ENCODE data around the gene NCAPG2. TPM values are rescaled to one million over a fixed set of nuclear protein-coding genes. Genes with fewer than 3 reads are reported as not detected.

NCAPG2 gene
- total and polyA plus RNA-seq, 2 of the 13 experiments (the other 11 are each of a cell fraction or from before 2014, with no cell fraction given), result 15.1 to 30.7 TPM

DNA sequence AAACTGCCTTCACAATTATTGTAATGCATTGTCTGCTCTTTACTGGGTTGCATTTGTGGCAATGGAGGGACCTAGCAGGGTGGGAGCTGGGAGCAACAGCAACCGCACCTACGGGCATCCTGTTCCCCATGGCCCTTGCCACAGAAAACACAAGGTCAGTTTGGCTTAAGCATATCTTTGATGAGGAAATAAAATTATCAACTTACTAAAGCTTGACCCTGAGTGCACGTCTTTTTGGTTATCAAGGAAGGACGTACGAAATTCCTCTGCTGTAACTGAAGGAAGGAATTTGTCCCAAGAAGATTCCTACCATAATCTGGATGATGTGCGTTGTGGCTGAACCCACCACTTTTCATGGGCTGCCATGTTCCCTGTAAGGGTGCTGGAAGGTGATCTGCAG, 97.0 kb downstream of the NCAPG2 start:
- no peak overlapping the region for H3K4me2 ChIP-seq (ENCODE audit: low read depth, low read length)
- H3K36me3 ChIP-seq (replicated peaks in 1 of 2; ENCODE audit: control insufficient read depth in 1 of 2, insufficient read depth in 2 of 2, low read length in 2 of 2), result no peaks in the 10 kb centered on the region
- H3K27me3 ChIP-seq (ENCODE audit: control insufficient read depth in 1 of 2, insufficient read depth in 2 of 2, low read length in 2 of 2), result no peaks in the 10 kb centered on the region
- WGBS (ENCODE audit: low lambda C conversion rate), result 91% methylated on average over 6 of the region's 6 CpGs
- no peak overlapping the region for H3K4me3 ChIP-seq (replicated peaks in 1 of 3; ENCODE audit: insufficient read depth in 1 of 3, low read depth in 2 of 3, low read length in 3 of 3)
- H4K20me1 ChIP-seq (ENCODE audit: insufficient read depth, low read length), result no peaks in the 10 kb centered on the region
- H3K79me2 ChIP-seq (ENCODE audit: insufficient read depth, low read length), result no peaks in the 10 kb centered on the region
- BruUV-seq (replicated peaks), result no TSS peak
- ATAC-seq, result no peak
- no peak overlapping the region for H3K9ac ChIP-seq (ENCODE audit: insufficient read depth, low read depth, low read length)
- no peak overlapping the region for H3K27ac ChIP-seq (ENCODE audit: extremely low read length, insufficient read depth, low read length)
- intact Hi-C loops (cut with micrococcal nuclease; ENCODE audit: unreplicated experiment) (no loop called here), in situ Hi-C loops (cut with HindIII; ENCODE audit: extremely low pct_ligation_motif_present, low pct_unique_long_range_greater_than_20kb) (no loop called here)
- no peaks in the 10 kb centered on the region for H3K9me3 ChIP-seq (ENCODE audit: low read length)
- DNase-seq (ENCODE audit: low spot score), result no peak
- H2AFZ ChIP-seq (ENCODE audit: low read length), result no peak overlapping the region
- TF ChIP-seq ZNF557 (CRISPR knock-in tag; IDR thresholded peaks at IDR 0.05) (no peak), NR2F6 (IDR thresholded peaks at IDR 0.05) (no peak), NR2F6 (CRISPR knock-in tag; IDR thresholded peaks at IDR 0.05) (no peak), GATAD2A (CRISPR knock-in tag; IDR thresholded peaks at IDR 0.05) (no peak), CHD2 (IDR thresholded peaks at IDR 0.05; ENCODE audit: low read depth, low read length) (no peak), SAFB2 (CRISPR knock-in tag; IDR thresholded peaks at IDR 0.05; ENCODE audit: borderline replicate concordance, low read depth) (no peak), ZNF550 (CRISPR knock-in tag; IDR thresholded peaks at IDR 0.05; ENCODE audit: borderline replicate concordance) (no peak), KLF15 (CRISPR knock-in tag; IDR thresholded peaks at IDR 0.05; ENCODE audit: borderline replicate concordance) (no peak)
- CTCF ChIA-PET (ENCODE audit: low intra/inter-chr PET ratio, low total read pairs), result no interaction called here
- no peak for FAIRE-seq
- POLR2A ChIA-PET, result no interaction called here
- H3K4me1 ChIP-seq (ENCODE audit: insufficient read depth, low read length), result no peaks in the 10 kb centered on the region

DNA sequence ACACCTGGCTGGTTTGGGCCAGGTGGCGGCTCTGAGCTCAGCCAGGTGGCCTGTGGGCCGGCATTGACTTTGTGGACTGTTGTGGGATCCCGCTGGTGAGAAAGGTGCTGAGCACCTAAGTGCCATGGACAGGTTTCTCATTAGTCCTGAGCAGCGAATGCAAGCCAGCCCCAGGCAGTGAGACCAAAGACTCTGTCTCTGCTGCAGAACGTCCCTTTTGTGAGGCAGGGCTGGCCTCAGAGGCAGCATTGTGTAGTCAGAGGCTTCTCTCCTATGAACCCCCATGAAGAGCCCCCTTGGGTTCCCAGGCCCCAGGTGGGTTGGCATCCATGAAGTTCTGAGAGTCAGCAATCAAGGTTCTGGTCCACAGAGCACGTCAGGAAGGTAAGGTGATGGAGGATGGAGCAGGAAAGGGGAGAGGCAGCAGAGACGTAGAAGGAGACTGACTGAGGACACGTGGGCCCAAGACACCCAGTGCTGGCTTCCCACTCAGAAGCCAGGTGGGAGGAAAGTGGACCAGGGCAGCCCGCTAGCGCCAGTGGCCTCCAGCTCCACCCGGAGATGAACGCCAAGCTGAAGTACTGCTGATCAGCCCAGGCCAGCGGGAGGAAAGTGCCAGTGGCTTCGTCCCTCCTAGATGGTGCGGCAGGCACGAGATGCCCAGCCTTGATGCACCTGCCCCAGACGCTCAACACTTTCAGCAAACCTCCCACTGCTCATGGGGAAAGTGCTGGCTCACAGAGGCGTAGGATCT, 97.8 kb downstream of the NCAPG2 start:
- no peaks in the 10 kb centered on the region for H3K79me2 ChIP-seq (ENCODE audit: insufficient read depth, low read length)
- WGBS (ENCODE audit: low lambda C conversion rate), result 100% methylated on average over 7 of the region's 18 CpGs
- no peaks in the 10 kb centered on the region for H3K9me3 ChIP-seq (ENCODE audit: low read length)
- H3K4me3 ChIP-seq (replicated peaks in 1 of 3; ENCODE audit: insufficient read depth in 1 of 3, low read depth in 2 of 3, low read length in 3 of 3), result no peak overlapping the region
- no TSS peak for BruUV-seq (replicated peaks)
- intact Hi-C loops (cut with micrococcal nuclease; ENCODE audit: unreplicated experiment) (no loop called here), in situ Hi-C loops (cut with HindIII; ENCODE audit: extremely low pct_ligation_motif_present, low pct_unique_long_range_greater_than_20kb) (no loop called here)
- no peaks in the 10 kb centered on the region for H3K27me3 ChIP-seq (ENCODE audit: control insufficient read depth in 1 of 2, insufficient read depth in 2 of 2, low read length in 2 of 2)
- no peak overlapping the region for H3K9ac ChIP-seq (ENCODE audit: insufficient read depth, low read depth, low read length)
- DNase-seq (ENCODE audit: low spot score), result no peak
- no peak overlapping the region for H3K4me2 ChIP-seq (ENCODE audit: low read depth, low read length)
- no peaks in the 10 kb centered on the region for H3K36me3 ChIP-seq (replicated peaks in 1 of 2; ENCODE audit: control insufficient read depth in 1 of 2, insufficient read depth in 2 of 2, low read length in 2 of 2)
- POLR2A ChIA-PET, result no interaction called here
- no peak overlapping the region for H2AFZ ChIP-seq (ENCODE audit: low read length)
- H3K4me1 ChIP-seq (ENCODE audit: insufficient read depth, low read length), result no peaks in the 10 kb centered on the region
- no peak overlapping the region for H3K27ac ChIP-seq (ENCODE audit: extremely low read length, insufficient read depth, low read length)
- no peak for FAIRE-seq
- no peaks in the 10 kb centered on the region for H4K20me1 ChIP-seq (ENCODE audit: insufficient read depth, low read length)
- CTCF ChIA-PET (ENCODE audit: low intra/inter-chr PET ratio, low total read pairs), result no interaction called here
- no peak for ATAC-seq
- no peak for TF ChIP-seq UBTF (CRISPR knock-in tag; IDR thresholded peaks at IDR 0.05)
- no peak for TF ChIP-seq RELA (CRISPR knock-in tag; IDR thresholded peaks at IDR 0.05)
- TF ChIP-seq PTBP1 (IDR thresholded peaks at IDR 0.05; ENCODE audit: low read depth, low read length, poor library complexity, severe bottlenecking), result no peak
- no peak for TF ChIP-seq ATRX (CRISPR knock-in tag; IDR thresholded peaks at IDR 0.05; ENCODE audit: borderline replicate concordance)
- TF ChIP-seq SNAPC4 (CRISPR knock-in tag; IDR thresholded peaks at IDR 0.05), result no peak

All from HepG2 (cell line).